Activated T-helper 1 cell treated with anti-CD3 and anti-CD28 coated beads, Interleukin-12 subunit alpha, Interleukin-12 subunit beta, Interleukin-2, Interleukin-4 antibody, amounts not matched to agents 30 ng/mL and 10 ng/mL and 1 ng/mL, durations not matched to agents 14 hours and 24 hours and 36 hours (primary cell): Measurements from ENCODE around the gene CLGN. TPM values are rescaled to one million over a fixed set of nuclear protein-coding genes. Genes with fewer than 3 reads are reported as not detected.

Source experiments
- DNase-seq: peaks from one replicate; pipeline ENCODE4 v3.0.0; 2021; ENCODE audit warnings: low spot score
- H3K27ac Mint-ChIP-seq: one replicate; pipeline ENCODE4 v1.8.0; 2021; ENCODE audit warnings: mild to moderate bottlenecking, mixed read lengths
- H3K27me3 Mint-ChIP-seq: one replicate; pipeline ENCODE4 v1.8.0; 2022; ENCODE audit warnings: mild to moderate bottlenecking, moderate library complexity, mixed read lengths; ENCODE audit not compliant: insufficient read depth
- H3K36me3 Mint-ChIP-seq: one replicate; pipeline ENCODE4 v1.8.0; 2021; ENCODE audit warnings: low read depth, mixed read lengths
- H3K4me1 Mint-ChIP-seq: one replicate; pipeline ENCODE4 v1.8.0; 2021; ENCODE audit warnings: low read depth, mixed read lengths
- H3K4me3 Mint-ChIP-seq: one replicate; pipeline ENCODE4 v1.8.0; 2021; ENCODE audit warnings: mild to moderate bottlenecking, moderate library complexity, mixed read lengths
- H3K9me3 Mint-ChIP-seq: one replicate; pipeline ENCODE4 v1.8.0; 2021; ENCODE audit warnings: mixed read lengths
- intact Hi-C: fragments of 100-400 bp; cut with micrococcal nuclease; formaldehyde crosslinking; loops from one replicate; pipeline ENCODE4 v1.15.1; 2024
- total RNA-seq: library from RNA; stranded (reverse); gene quantifications from 2 replicates; pipeline ENCODE4 v1.2.3, GENCODE V29; 2022

CLGN gene
- total RNA-seq, 1 donor from 2014 or later = not detected

- H3K36me3 Mint-ChIP-seq = no peaks in the 10 kb centered on the region
- no peak for DNase-seq
- no peaks in the 10 kb centered on the region for H3K9me3 Mint-ChIP-seq
- H3K27ac Mint-ChIP-seq = no peak overlapping the region
- H3K27me3 Mint-ChIP-seq = no peaks in the 10 kb centered on the region
- intact Hi-C loops = no loop called here
- peaks cover 11% of the 10 kb centered on the region for H3K4me1 Mint-ChIP-seq
- no peak overlapping the region for H3K4me3 Mint-ChIP-seq
Observed at GRCh38 chr4:140368686-140369085, 58.8 kb downstream of the CLGN start.

- Mint-ChIP-seq H3K27ac (no peak overlapping the region), H3K4me3 (no peak overlapping the region), H3K27me3 (no peaks in the 10 kb centered on the region), H3K9me3 (no peaks in the 10 kb centered on the region), H3K4me1 (peaks cover 11% of the 10 kb centered on the region), H3K36me3 (no peaks in the 10 kb centered on the region)
- no peak for DNase-seq
- intact Hi-C loops = no loop called here
Observed at GRCh38 chr4:140367738-140368137, 59.7 kb downstream of the CLGN start.

GRCh38 chr4:140363558-140363957 lies 63.9 kb downstream of the CLGN start:
- Mint-ChIP-seq H3K9me3 (no peaks in the 10 kb centered on the region), H3K4me1 (no peaks in the 10 kb centered on the region), H3K36me3 (no peaks in the 10 kb centered on the region), H3K4me3 (no peak overlapping the region), H3K27me3 (no peaks in the 10 kb centered on the region), H3K27ac (no peak overlapping the region)
- no peak for DNase-seq
- intact Hi-C loops = no loop called here

GRCh38 chr4:140363051-140363450 lies 64.4 kb downstream of the CLGN start:
- intact Hi-C loops = no loop called here
- DNase-seq = no peak
- Mint-ChIP-seq H3K27ac (no peak overlapping the region), H3K4me3 (no peak overlapping the region), H3K9me3 (no peaks in the 10 kb centered on the region), H3K4me1 (no peaks in the 10 kb centered on the region), H3K36me3 (no peaks in the 10 kb centered on the region), H3K27me3 (no peaks in the 10 kb centered on the region)

- Mint-ChIP-seq H3K36me3 (no peaks in the 10 kb centered on the region), H3K4me1 (no peaks in the 10 kb centered on the region), H3K4me3 (no peak overlapping the region), H3K27me3 (peaks cover 4% of the 10 kb centered on the region), H3K27ac (no peak overlapping the region), H3K9me3 (no peaks in the 10 kb centered on the region)
- intact Hi-C loops = loop anchor here (2.0 kb wide), 1 partner anchor 66 kb away; the partner anchor contains the start of gene CLGN
- DNase-seq = no peak
Observed at GRCh38 chr4:140361099-140361498, 66.3 kb downstream of the CLGN start.

GRCh38 chr4:140359562-140360427 lies 67.7 kb downstream of the CLGN start:
- no peak overlapping the region for H3K4me3 Mint-ChIP-seq
- peaks cover 4% of the 10 kb centered on the region for H3K27me3 Mint-ChIP-seq
- no peak overlapping the region for H3K27ac Mint-ChIP-seq

GRCh38 chr4:140358281-140358680 lies 69.2 kb downstream of the CLGN start:
- DNase-seq = no peak
- H3K27ac Mint-ChIP-seq = no peak overlapping the region
- peaks cover 4% of the 10 kb centered on the region for H3K27me3 Mint-ChIP-seq
- intact Hi-C loops = no loop called here
- no peaks in the 10 kb centered on the region for H3K36me3 Mint-ChIP-seq
- H3K4me3 Mint-ChIP-seq = no peak overlapping the region
- no peaks in the 10 kb centered on the region for H3K9me3 Mint-ChIP-seq
- H3K4me1 Mint-ChIP-seq = no peaks in the 10 kb centered on the region

More at GRCh38 chr4:140359562-140360427, 67.7 kb downstream of the CLGN start:
- H3K4me1 Mint-ChIP-seq = no peaks in the 10 kb centered on the region
- intact Hi-C loops = loop anchor here (1.0 to 2.0 kb wide), 6 partner anchors 67 to 756 kb away; partner anchors contain the start of gene CLGN
- H3K9me3 Mint-ChIP-seq = no peaks in the 10 kb centered on the region
- DNase-seq = peak; percentile 50
- no peaks in the 10 kb centered on the region for H3K36me3 Mint-ChIP-seq

- H3K4me1 Mint-ChIP-seq = no peaks in the 10 kb centered on the region
- H3K27me3 Mint-ChIP-seq = peaks cover 4% of the 10 kb centered on the region
- H3K36me3 Mint-ChIP-seq = no peaks in the 10 kb centered on the region
- no peak overlapping the region for H3K27ac Mint-ChIP-seq
- H3K9me3 Mint-ChIP-seq = no peaks in the 10 kb centered on the region
- H3K4me3 Mint-ChIP-seq = no peak overlapping the region
- intact Hi-C loops = no loop called here
- DNase-seq = no peak
Observed at GRCh38 chr4:140357868-140358267, 69.6 kb downstream of the CLGN start.

- Mint-ChIP-seq H3K27ac (no peak overlapping the region), H3K36me3 (no peaks in the 10 kb centered on the region), H3K9me3 (no peaks in the 10 kb centered on the region), H3K27me3 (peaks cover 7% of the 10 kb centered on the region), H3K4me3 (no peak overlapping the region), H3K4me1 (no peaks in the 10 kb centered on the region)
- intact Hi-C loops = no loop called here
- DNase-seq = no peak
Observed at GRCh38 chr4:140355288-140355687, 72.2 kb downstream of the CLGN start.

- H3K27me3 Mint-ChIP-seq = peaks cover 7% of the 10 kb centered on the region
- no peaks in the 10 kb centered on the region for H3K4me1 Mint-ChIP-seq
- no peaks in the 10 kb centered on the region for H3K36me3 Mint-ChIP-seq
- H3K4me3 Mint-ChIP-seq = no peak overlapping the region
- intact Hi-C loops = no loop called here
- DNase-seq = no peak
- no peak overlapping the region for H3K27ac Mint-ChIP-seq
- H3K9me3 Mint-ChIP-seq = no peaks in the 10 kb centered on the region
Observed at GRCh38 chr4:140353786-140354185, 73.7 kb downstream of the CLGN start.

GRCh38 chr4:140351093-140352075 lies 76.1 kb downstream of the CLGN start:
- H3K36me3 Mint-ChIP-seq = no peaks in the 10 kb centered on the region
- peaks cover 3% of the 10 kb centered on the region for H3K27me3 Mint-ChIP-seq
- no peaks in the 10 kb centered on the region for H3K4me1 Mint-ChIP-seq
- no peak for DNase-seq
- H3K9me3 Mint-ChIP-seq = no peaks in the 10 kb centered on the region
- H3K4me3 Mint-ChIP-seq = no peak overlapping the region
- H3K27ac Mint-ChIP-seq = no peak overlapping the region
- intact Hi-C loops = no loop called here

GRCh38 chr4:140349816-140350215 lies 77.6 kb downstream of the CLGN start:
- DNase-seq = no peak
- no peaks in the 10 kb centered on the region for H3K4me1 Mint-ChIP-seq
- intact Hi-C loops = no loop called here
- peaks cover 5% of the 10 kb centered on the region for H3K27me3 Mint-ChIP-seq
- H3K9me3 Mint-ChIP-seq = no peaks in the 10 kb centered on the region
- H3K4me3 Mint-ChIP-seq = no peak overlapping the region
- no peaks in the 10 kb centered on the region for H3K36me3 Mint-ChIP-seq
- H3K27ac Mint-ChIP-seq = no peak overlapping the region

- no peaks in the 10 kb centered on the region for H3K36me3 Mint-ChIP-seq
- no peak overlapping the region for H3K4me3 Mint-ChIP-seq
- H3K27ac Mint-ChIP-seq = no peak overlapping the region
- H3K4me1 Mint-ChIP-seq = no peaks in the 10 kb centered on the region
- DNase-seq = no peak
- H3K27me3 Mint-ChIP-seq = peaks cover 11% of the 10 kb centered on the region
- H3K9me3 Mint-ChIP-seq = no peaks in the 10 kb centered on the region
- intact Hi-C loops = no loop called here
Observed at GRCh38 chr4:140346136-140346535, 81.3 kb downstream of the CLGN start.
